ENCODE measurements around the gene TFE3. TPM values are rescaled to one million over a fixed set of nuclear protein-coding genes. Genes with fewer than 3 reads are reported as not detected.

Gene TFE3
- total RNA-seq, 1 experiment from 2014 or later, result 59.8 TPM

GRCh38 chrX:49082271-49082871, 39.2 kb upstream of the TFE3 start:
- Histone ChIP-seq H3K18ac (ENCODE audit: insufficient read length, low read depth, low read length) (no peak overlapping the region), H2BK120ac (ENCODE audit: low read depth, low read length, poor library complexity, severe bottlenecking) (no peak overlapping the region), H2BK15ac (ENCODE audit: low read depth, low read length) (no peak overlapping the region), H3K27ac (ENCODE audit: insufficient read length, low read depth, low read length) (no peak overlapping the region), H3K4me1 (ENCODE audit: insufficient read depth, low read length) (no peaks in the 10 kb centered on the region; the same call in 1 of the 2 replicates), H2AK5ac (ENCODE audit: insufficient read length, low read length) (no peak overlapping the region), H3K4me2 (ENCODE audit: insufficient read depth, insufficient read length, low read length) (no peak overlapping the region), H3K56ac (ENCODE audit: insufficient read length, low read depth, low read length) (no peak overlapping the region), H3K9ac (ENCODE audit: extremely low read depth, insufficient read length, low read length) (no peak overlapping the region), H2BK12ac (ENCODE audit: insufficient read length, low read depth, low read length) (no peak overlapping the region), H3K79me2 (ENCODE audit: insufficient read depth, low read length) (no peaks in the 10 kb centered on the region), H2BK5ac (ENCODE audit: insufficient read length, low read length) (no peak overlapping the region), H3K23me2 (ENCODE audit: insufficient read length, low read depth, low read length, poor library complexity, severe bottlenecking) (peaks cover 4% of the 10 kb centered on the region), H3K27me3 (ENCODE audit: insufficient read depth, low read length) (no peaks in the 10 kb centered on the region), H3K9me3 (ENCODE audit: control insufficient read depth, low read depth, low read length) (no peaks in the 10 kb centered on the region), H3K14ac (ENCODE audit: insufficient read depth, low read length) (no peak overlapping the region), H3K79me1 (ENCODE audit: insufficient read depth, low read depth, low read length, poor library complexity, severe bottlenecking) (no peaks in the 10 kb centered on the region), H2BK20ac (ENCODE audit: low read depth, low read length, poor library complexity, severe bottlenecking) (no peak overlapping the region), H4K91ac (ENCODE audit: insufficient read length, low read depth, low read length) (no peak overlapping the region), H4K5ac (ENCODE audit: insufficient read length, low read depth, low read length) (no peak overlapping the region), H4K20me1 (ENCODE audit: control insufficient read depth, insufficient read depth, insufficient read length) (no peaks in the 10 kb centered on the region), H3K4ac (ENCODE audit: low read depth, low read length) (no peak overlapping the region), H3K23ac (ENCODE audit: insufficient read length, low read depth, low read length) (no peak overlapping the region), H2AFZ (ENCODE audit: low read length) (no peak overlapping the region), H3T11ph (ENCODE audit: low read length) (no peak overlapping the region), H4K8ac (replicated peaks; ENCODE audit: insufficient read length, low read depth, low read length) (no peak overlapping the region)
- H3K9me3 Mint-ChIP-seq, result peaks cover 54 to 59% of the 10 kb centered on the region in 2 experiments
- peaks cover 2 to 9% of the 10 kb centered on the region in 2 experiments; a peak in 3 of 4 replicates for H3K4me1 Mint-ChIP-seq
- no peak overlapping the region; a peak in 1 of 7 replicates for H3K27ac Mint-ChIP-seq
- TF ChIP-seq, protein P1, sequence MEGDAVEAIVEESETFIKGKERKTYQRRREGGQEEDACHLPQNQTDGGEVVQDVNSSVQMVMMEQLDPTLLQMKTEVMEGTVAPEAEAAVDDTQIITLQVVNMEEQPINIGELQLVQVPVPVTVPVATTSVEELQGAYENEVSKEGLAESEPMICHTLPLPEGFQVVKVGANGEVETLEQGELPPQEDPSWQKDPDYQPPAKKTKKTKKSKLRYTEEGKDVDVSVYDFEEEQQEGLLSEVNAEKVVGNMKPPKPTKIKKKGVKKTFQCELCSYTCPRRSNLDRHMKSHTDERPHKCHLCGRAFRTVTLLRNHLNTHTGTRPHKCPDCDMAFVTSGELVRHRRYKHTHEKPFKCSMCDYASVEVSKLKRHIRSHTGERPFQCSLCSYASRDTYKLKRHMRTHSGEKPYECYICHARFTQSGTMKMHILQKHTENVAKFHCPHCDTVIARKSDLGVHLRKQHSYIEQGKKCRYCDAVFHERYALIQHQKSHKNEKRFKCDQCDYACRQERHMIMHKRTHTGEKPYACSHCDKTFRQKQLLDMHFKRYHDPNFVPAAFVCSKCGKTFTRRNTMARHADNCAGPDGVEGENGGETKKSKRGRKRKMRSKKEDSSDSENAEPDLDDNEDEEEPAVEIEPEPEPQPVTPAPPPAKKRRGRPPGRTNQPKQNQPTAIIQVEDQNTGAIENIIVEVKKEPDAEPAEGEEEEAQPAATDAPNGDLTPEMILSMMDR (conservative IDR thresholded peaks at IDR 0.05), result no peak
- peaks cover 2% of the 10 kb centered on the region; the same call in 1 of the 2 replicates for H3K27me3 Mint-ChIP-seq (ENCODE audit: low read depth)
- peaks cover 6 to 11% (median 7%) of the 10 kb centered on the region in 3 experiments; a peak in 4 of 7 replicates for H3K36me3 Mint-ChIP-seq (ENCODE audit: insufficient read depth in 1 of 3, low read depth in 3 of 3)
- no CpG with 5 or more reads among the region's 4 CpGs for WGBS (ENCODE audit: extremely low coverage, insufficient read length, low lambda C conversion rate)
- DNase-seq, result no peak
- H3K4me3 Mint-ChIP-seq, result no peak overlapping the region

All from H9 (cell line).